Stimulated activated CD8-positive, alpha-beta memory T cell treated with anti-CD3 and anti-CD28 coated beads, Interleukin-4, amount 100 ng/mL, for 48 hours (primary cell): ENCODE measurements around the gene PLPPR1.
"Not testable (repeated sequence)": the region's sequence is repeated elsewhere in the genome, so short reads cannot be mapped to it uniquely, and the experiment has no call there.

Experiments
- DNase-seq: peaks from one replicate; pipeline ENCODE4 v3.0.0-alpha.2; 2020

Gene PLPPR1

GRCh38 chr9:101028346-101029314 lies at the start of gene PLPPR1:
PLPPR1 (plus strand) TSS chr9:101028727.
- DNase-seq, result no peak

DNA sequence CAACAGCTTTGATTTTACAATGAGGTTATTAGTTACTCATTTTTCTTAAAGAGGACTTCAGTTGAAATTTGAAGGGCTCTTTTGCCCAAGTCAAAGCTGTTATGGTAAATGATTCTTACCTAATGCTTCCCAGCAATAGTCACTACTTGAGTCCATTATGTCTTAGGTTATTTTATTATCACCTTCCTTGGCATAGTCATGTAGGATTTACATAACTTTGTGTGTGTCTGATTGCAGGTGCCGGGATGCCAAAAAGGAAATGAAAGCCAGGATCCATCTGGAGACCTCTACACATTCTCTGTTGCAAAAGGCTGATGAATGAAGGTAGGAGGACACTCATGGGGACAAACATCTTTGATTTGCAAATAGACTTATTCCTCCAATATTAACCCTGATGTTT lies 38.8 kb upstream of the PLPPR1 start:
- no peak for DNase-seq

DNA sequence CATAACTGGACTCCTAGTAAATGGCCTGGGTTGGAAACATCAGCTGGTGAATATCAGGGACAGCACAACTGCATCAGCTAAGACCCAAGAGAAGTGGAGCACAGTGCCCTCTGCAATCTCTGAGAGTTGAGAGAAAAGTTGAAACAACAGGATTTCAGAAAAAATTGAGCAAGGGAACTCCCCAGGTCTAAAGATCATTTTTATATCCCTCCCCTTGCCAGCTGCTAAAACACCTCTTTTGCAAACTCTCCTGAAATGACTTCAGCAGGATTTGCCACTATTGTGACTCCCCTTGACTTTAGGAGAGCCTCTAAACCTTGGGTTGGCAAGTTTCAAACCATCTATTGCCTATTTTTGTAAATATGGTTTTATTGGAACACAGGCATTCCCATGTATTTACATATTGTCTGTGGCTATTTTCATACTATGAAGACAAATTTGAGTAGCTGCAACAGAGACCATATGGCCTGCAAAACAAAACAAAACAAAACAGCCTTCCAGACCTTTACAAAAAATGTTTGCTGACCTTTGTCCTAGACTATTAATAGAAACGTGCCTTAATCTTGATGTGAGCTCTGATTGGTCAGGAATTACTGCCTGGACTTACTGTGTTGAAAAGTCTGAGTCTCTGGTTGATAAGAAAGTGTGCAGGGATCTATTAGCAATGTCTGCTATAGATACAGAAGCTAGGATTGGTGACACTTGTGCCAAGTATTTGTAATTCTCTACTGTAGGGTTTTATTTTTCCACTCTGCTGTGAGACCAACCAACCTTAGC lies 37.7 kb upstream of the PLPPR1 start:
- no peak for DNase-seq

DNA sequence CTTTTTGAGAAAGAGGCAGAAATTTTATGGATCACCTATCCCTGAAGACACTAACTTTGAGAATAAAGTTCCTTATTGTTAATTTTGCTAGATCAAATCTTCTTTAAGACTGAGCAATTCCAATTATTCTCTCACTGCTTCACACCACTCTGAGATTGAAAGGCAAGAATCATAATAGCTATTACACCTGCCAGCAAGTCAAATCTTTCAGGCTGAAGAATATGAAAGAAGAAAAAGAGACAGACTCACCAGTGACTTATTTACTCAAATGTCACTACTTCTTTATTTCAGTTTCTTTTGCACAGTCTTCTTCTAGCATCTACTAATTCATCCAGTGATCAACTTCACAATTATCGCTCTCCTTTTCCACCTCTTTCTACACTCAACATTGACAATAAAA lies 35.9 kb upstream of the PLPPR1 start:
- no peak for DNase-seq

- DNase-seq, result no peak
These were observed 28.5 kb upstream of the PLPPR1 start for GRCh38 chr9:100999906-101000544.

DNA sequence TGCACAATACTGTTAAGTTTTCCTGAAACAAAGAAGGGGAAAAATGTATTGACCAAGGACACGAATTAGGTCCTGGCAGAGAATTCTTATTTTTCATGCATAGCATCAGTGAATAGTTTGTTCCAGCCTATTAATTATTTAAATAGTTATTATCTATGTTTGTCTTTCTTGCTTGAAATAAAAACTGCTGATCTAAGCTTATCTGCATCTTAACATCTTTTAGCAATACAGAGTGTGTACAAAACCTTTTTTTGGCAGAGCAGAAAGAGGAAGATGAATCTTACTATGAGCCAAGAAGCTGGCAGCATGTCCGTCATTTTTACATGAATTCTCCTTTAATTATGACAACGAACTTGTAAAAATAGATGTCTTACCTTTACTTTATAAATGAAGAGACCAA lies 23.3 kb upstream of the PLPPR1 start:
- DNase-seq, result no peak

GRCh38 chr9:101014566-101014965 lies 14.0 kb upstream of the PLPPR1 start:
- no peak for DNase-seq

- no peak for DNase-seq
These were observed 10.1 kb upstream of the PLPPR1 start for GRCh38 chr9:101018467-101018866.

- DNase-seq, result no peak
These were observed 5.8 kb upstream of the PLPPR1 start for GRCh38 chr9:101022704-101023103.

- DNase-seq, result no peak
These were observed 2.6 kb upstream of the PLPPR1 start for GRCh38 chr9:101025940-101026339.

- no peak for DNase-seq
These were observed 1.7 kb upstream of the PLPPR1 start for GRCh38 chr9:101026824-101027223.

DNA sequence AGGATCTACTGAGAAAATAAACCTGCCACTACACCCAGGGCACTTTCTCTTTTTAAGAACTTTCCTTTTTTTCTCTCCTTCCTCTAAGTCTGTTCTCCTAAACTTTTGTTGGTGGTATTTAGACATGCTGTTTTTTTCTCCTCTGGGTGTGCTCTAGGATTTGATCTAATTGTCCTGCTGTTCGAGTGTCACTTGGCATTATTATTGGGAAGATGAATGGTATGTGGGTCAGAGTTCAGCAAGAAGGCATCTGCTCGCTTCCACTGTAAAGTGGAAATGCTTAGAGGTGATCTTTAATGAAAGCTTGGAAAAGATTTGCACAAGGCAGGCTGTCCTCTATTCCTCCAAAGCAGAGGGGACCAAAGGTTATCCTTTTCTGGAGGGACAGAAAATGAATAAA lies 1.3 kb upstream of the PLPPR1 start:
- DNase-seq, result no peak

- no peak for DNase-seq
These were observed 688 bp upstream of the PLPPR1 start for GRCh38 chr9:101027733-101028345.

DNA sequence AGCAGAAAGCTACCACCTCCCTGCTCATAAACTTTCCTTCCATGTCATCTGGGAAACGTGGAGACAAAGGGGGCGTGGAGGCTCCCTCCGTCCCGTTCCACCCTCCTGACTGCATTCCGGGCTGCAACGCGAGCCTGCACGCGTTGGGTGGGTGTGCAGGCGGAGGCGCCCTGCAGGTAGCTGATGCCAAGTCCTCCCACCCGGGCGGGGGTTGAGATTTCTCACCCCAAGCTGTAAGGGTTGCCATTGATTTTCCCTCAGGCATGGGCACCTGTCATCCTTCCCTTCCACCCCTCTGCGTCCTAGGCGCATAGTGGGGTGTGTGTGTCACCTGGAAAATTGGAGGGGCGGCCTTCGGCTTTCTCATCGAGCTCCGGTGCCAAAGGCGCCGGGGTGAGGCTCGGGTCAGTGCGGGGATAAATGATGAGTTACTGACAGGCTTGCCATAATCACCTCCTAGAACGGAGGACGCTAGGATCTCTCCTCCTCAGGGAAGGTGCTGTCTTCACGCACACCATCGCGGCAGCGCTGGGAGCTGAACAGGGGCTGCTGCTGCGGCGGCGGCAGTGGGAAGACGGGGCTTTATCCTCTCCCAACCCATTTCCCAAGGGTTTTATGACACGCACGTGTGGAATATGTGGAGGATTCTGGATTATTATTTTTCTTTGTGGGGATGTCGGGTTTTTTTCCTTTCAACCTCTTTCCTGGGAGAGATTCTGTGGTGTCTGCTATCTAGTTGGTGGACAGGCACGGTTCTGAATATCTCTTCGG lies 973 bp downstream of the PLPPR1 start:
- DNase-seq, result no peak

GRCh38 chr9:101030086-101030391 lies 1.5 kb downstream of the PLPPR1 start:
- DNase-seq, result no peak

GRCh38 chr9:101032426-101032825 lies 3.9 kb downstream of the PLPPR1 start:
- no peak for DNase-seq

- DNase-seq, result no peak
These were observed 5.7 kb downstream of the PLPPR1 start for GRCh38 chr9:101034222-101034621.

DNA sequence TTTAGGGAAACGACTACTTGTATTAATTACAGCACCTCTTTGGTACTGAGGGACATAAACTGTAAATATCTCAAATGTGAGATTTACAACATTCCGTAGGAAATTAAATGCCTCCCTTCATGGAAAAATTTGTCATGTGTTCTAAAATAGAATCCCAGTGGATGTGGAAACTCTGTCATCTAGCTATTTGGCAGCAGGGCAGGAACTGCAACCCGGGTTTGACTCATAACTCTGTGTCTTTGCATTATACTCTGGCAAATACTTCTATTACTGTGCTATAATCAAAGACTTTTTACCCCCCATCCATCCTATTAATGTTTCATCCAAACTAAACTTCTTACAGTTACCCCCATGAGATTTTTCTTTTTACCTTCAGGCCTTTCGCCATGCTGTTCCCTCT lies 6.6 kb downstream of the PLPPR1 start:
- DNase-seq, result no peak

GRCh38 chr9:101037430-101037829 lies 8.9 kb downstream of the PLPPR1 start:
- DNase-seq, result no peak

DNA sequence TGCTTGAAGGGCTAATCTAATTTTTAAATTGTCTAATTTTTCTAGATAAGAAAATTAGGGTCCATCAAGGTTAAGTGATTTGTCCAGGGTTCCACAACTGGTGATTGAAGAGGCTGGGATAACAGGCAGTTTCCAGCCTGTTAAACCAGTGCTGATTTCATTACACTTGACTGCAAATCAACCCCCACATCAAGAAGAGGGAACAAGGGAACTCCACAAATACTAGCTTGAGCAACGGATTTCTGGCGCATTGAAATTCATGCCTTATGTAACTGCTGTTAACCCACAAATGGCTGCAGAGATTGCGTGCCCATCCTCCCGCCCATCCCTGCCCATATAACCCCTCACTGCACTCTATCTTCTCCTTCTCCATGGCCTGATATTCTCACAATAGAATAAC lies 10.0 kb downstream of the PLPPR1 start:
- DNase-seq, result no peak

DNA sequence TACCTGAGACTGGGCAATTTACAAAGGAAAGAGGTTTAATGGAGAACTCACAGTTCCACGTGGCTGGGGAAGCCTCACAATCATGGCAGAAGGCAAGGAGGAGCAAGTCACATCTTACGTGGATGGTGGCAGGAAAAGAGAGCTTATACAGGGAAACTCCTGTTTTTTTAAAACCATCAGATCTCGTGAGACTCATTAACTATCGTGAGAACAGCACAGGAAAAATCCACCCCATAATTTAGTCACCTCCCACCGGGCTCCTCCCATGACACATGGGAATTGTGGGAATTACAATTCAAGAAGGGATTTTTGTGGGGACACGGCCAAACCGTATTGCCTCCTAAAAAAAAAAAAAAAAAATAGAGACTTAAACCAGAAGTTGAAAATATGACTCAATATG lies 11.1 kb downstream of the PLPPR1 start:
- not testable (repeated sequence) for DNase-seq

- DNase-seq, result no peak
These were observed 19.4 kb downstream of the PLPPR1 start for GRCh38 chr9:101047848-101048397.
